Upper lobe of right lung (tissue), 1 donor: ENCODE data around the gene EFCAB7. TPM values are rescaled to one million over a fixed set of nuclear protein-coding genes. Genes with fewer than 3 reads are reported as not detected.
A peak's percentile ranks its signal among the peaks of the same experiment; 100 is the strongest.

ENCODE experiments used
- ATAC-seq: fragments of 200-7000 bp; cut with Tn5 transposase; one replicate; pipeline ENCODE4 v1.9.1; 2020; ENCODE audit warnings: mild to moderate bottlenecking, moderate library complexity
- DNase-seq: peaks from one replicate; pipeline ENCODE4 v3.0.0-alpha.2; 2020
- H3K27ac ChIP-seq: fragments of 200-600 bp; one replicate; pipeline ENCODE4 v1.8.0; 2022
- H3K27me3 ChIP-seq: fragments of 200-600 bp; one replicate; pipeline ENCODE4 v1.8.0; 2022; ENCODE audit warnings: mild to moderate bottlenecking
- H3K36me3 ChIP-seq: fragments of 200-600 bp; one replicate; pipeline ENCODE4 v1.8.0; 2022
- H3K4me1 ChIP-seq: fragments of 200-600 bp; one replicate; pipeline ENCODE4 v1.8.0; 2022
- H3K4me3 ChIP-seq: fragments of 200-600 bp; one replicate; pipeline ENCODE4 v1.8.0; 2022; ENCODE audit warnings: mild to moderate bottlenecking
- H3K9me3 ChIP-seq: fragments of 200-600 bp; one replicate; pipeline ENCODE4 v1.8.0; 2022
- CTCF ChIP-seq: fragments of 200-600 bp; IDR thresholded peaks from one replicate; pipeline ENCODE4 v1.8.0; 2022; ENCODE audit warnings: antibody characterized with exemption
- intact Hi-C: fragments of 100-400 bp; cut with DNase I; formaldehyde crosslinking; loops from one replicate; pipeline ENCODE4 v1.11.0; 2022
- total RNA-seq: library from RNA; stranded (reverse); fragmentation: NEBNext Ultra II Directional; extraction: Animal tissue kit (Norgen Biotek cat#: 25700); gene quantifications from one replicate; pipeline ENCODE4 v1.2.1, GENCODE V29; 2021
- donor health status: DM: no; HTN: yes; CAD: no; lungs with severe emphysema.

Gene EFCAB7
- total RNA-seq, 1 donor from 2014 or later = 6.0 TPM

GRCh38 chr1:63537006-63537405 is 13.7 kb downstream of the EFCAB7 start:
- DNase-seq (no peak), ATAC-seq (no peak)
- H3K36me3 ChIP-seq = peaks cover 30% of the 10 kb centered on the region
- H3K9me3 ChIP-seq = no peaks in the 10 kb centered on the region
- H3K27ac ChIP-seq = no peak overlapping the region
- no peak for TF ChIP-seq CTCF
- H3K4me1 ChIP-seq = no peaks in the 10 kb centered on the region
- intact Hi-C loops = no loop called here
- no peaks in the 10 kb centered on the region for H3K27me3 ChIP-seq
- H3K4me3 ChIP-seq = no peak overlapping the region

GRCh38 chr1:63537940-63538339 is 14.6 kb downstream of the EFCAB7 start:
- Histone ChIP-seq H3K4me1 (no peaks in the 10 kb centered on the region), H3K9me3 (no peaks in the 10 kb centered on the region), H3K27me3 (no peaks in the 10 kb centered on the region), H3K4me3 (no peak overlapping the region), H3K27ac (no peak overlapping the region), H3K36me3 (peaks cover 20% of the 10 kb centered on the region)
- peak; percentile 51 for TF ChIP-seq CTCF
- DNase-seq = no peak
- no peak for ATAC-seq
- intact Hi-C loops = no loop called here

GRCh38 chr1:63545780-63546179 is 22.5 kb downstream of the EFCAB7 start:
- H3K4me1 ChIP-seq = no peaks in the 10 kb centered on the region
- ATAC-seq (no peak), DNase-seq (no peak)
- no peak for TF ChIP-seq CTCF
- H3K9me3 ChIP-seq = no peaks in the 10 kb centered on the region
- no peaks in the 10 kb centered on the region for H3K27me3 ChIP-seq
- peaks cover 21% of the 10 kb centered on the region for H3K36me3 ChIP-seq
- intact Hi-C loops = no loop called here
- H3K4me3 ChIP-seq = no peak overlapping the region
- no peak overlapping the region for H3K27ac ChIP-seq

GRCh38 chr1:63547621-63548294 is 24.4 kb downstream of the EFCAB7 start:
- Histone ChIP-seq H3K4me1 (no peaks in the 10 kb centered on the region), H3K27ac (no peak overlapping the region), H3K4me3 (no peak overlapping the region), H3K36me3 (peaks cover 21% of the 10 kb centered on the region), H3K27me3 (no peaks in the 10 kb centered on the region), H3K9me3 (no peaks in the 10 kb centered on the region)
- intact Hi-C loops = no loop called here
- no peak for ATAC-seq
- no peak for TF ChIP-seq CTCF
- no peak for DNase-seq

GRCh38 chr1:63548303-63548702 is 25.0 kb downstream of the EFCAB7 start:
- intact Hi-C loops = no loop called here
- H3K27ac ChIP-seq = no peak overlapping the region
- no peak overlapping the region for H3K4me3 ChIP-seq
- no peaks in the 10 kb centered on the region for H3K4me1 ChIP-seq
- no peaks in the 10 kb centered on the region for H3K9me3 ChIP-seq
- ATAC-seq = no peak
- no peaks in the 10 kb centered on the region for H3K27me3 ChIP-seq
- peaks cover 21% of the 10 kb centered on the region for H3K36me3 ChIP-seq
- no peak for TF ChIP-seq CTCF
- no peak for DNase-seq

GRCh38 chr1:63548877-63549276 is 25.6 kb downstream of the EFCAB7 start:
- intact Hi-C loops = no loop called here
- DNase-seq = no peak
- H3K27ac ChIP-seq = no peak overlapping the region

More at GRCh38 chr1:63548877-63549276, 25.6 kb downstream of the EFCAB7 start:
- Histone ChIP-seq H3K4me3 (no peak overlapping the region), H3K27me3 (no peaks in the 10 kb centered on the region), H3K4me1 (no peaks in the 10 kb centered on the region), H3K9me3 (no peaks in the 10 kb centered on the region), H3K36me3 (peaks cover 21% of the 10 kb centered on the region)
- ATAC-seq = no peak
- TF ChIP-seq CTCF = no peak
